Stimulated activated CD8-positive, alpha-beta memory T cell treated with anti-CD3 and anti-CD28 coated beads, Interleukin-2, amount 100 ng/mL, for 48 hours (primary cell): ENCODE measurements around the gene BTBD9.

ENCODE experiments used
- DNase-seq, 2 donors: peaks; one replicate each; pipeline ENCODE4 v3.0.0-alpha.2; 2020; ENCODE audit warnings: low read depth in 2 of 2

The BTBD9 gene

DNA sequence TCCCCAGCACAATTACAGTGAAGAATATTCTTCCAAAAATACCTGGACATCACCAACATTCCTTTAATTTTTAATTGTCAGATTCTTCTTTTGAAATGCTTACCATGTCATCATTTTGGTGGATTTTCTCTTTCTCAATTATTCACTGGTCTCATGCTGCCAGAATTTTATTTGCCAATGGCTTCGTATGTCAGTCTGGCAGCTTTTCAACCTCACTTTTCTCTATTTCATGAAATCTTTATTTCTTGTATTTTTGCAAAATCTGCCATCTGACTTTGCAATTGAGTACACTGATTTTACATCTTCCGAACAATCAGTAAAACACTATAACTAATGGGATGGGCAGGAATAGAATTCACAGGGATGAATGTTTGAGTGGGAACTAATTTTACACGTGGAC is 84.1 kb downstream of the BTBD9 start:
- no peak for DNase-seq

DNA sequence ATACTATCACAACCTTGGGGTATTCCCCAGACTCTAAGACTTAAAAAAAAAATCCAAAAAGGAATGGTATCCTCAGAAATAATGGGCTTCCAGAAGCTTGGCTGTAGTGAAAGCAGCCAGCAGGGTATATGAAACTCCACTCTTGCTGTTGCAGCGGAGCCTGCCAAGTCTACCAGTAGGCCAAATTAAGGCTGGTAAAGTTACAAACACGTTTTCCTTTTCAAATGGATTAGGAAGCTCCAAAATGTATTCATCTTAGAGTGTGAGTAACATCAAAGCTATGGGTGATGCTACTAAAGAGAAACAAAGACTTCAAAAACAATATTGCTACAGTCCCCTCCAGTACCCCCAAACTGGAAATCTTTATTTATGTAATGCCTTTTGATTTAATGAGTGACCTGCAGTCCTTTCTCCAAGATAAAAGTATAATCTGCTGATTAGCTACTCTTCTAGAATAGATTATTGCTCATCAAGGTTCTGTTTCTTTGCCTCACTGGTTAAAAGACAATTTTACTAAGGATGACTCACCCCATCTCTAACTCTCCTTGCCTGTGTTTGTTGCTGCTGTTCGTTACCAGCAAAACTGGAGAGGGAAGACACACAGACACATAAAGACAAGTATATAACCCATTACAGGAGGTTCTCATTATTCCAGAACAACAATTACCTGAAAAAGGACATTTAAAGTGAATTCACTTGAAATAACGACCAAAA is 84.9 kb downstream of the BTBD9 start:
- no peak for DNase-seq

DNA sequence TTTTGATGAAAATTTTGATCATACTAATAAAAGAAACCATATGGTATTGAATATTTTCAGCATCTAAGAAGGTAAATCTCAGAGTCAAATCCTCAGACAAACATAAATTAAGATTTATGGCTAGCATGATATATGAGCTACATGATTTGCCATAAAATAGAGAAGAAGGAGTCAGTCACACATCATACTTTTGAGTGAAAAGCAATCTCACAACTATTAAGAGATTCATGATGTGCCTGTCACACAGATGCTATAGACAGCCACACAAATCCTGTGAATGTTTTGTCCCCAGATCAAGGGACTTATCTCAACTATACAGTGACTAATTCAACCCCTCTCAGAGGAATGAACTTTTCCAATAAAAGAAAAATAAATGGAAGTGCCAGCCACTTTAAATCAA is 85.7 kb downstream of the BTBD9 start:
- DNase-seq: no peak

DNA sequence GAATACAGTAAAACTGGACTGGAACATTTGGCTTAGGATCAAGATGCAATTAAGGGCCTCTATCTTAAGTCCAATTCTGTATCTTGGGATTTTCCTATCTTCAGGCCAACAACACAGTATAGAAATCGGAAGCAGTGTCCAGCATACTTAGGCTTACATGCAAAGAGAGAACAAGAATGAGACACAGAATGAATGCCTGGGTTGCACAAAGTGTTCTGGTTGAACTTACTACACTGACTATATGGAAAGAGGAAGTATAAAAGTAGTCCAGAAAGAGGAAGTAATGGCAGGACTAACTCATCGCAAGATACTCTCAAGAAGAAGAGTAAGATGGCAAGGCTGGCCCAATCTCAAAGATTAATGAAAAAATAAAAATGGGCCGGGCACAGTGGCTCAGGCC is 87.6 kb downstream of the BTBD9 start:
- no peak for DNase-seq

DNA sequence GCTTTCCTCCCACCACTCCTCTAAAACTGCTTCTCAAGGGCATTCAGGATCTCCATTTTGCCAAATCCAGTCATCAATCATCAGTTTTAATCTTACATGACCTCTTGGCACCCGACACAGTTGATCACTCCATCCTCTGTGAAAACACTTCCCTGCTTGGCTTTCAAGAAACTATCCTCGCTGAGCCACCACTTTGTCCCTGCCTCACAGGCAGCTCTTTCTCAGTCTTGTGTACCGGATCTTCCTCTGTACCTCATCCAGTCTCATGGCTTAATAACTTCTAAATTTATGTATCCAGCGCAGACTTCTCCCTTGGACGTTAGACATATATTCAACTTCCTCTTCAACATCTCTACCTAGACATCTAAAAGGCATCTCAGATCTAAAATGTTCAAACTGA is 89.9 kb downstream of the BTBD9 start:
- no peak for DNase-seq

DNA sequence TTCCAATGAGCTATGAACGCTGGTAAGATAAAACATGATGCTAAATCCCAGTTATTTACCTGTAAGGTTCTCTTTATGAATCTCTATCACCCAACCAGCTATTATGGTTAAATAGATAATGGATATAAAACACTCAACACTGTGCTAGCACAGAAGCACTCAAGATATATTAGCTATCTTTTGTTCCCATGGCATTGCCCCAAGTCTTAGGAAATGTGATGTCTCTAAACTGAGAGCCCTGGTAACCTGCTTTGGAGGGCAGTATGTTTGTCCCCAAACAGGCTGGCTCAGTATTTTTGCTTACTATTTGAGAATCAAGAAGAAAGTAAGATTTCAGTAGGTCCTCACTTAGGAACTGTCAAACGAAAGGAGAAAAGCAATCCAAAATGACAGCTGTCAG is 90.5 kb downstream of the BTBD9 start:
- no peak for DNase-seq

GRCh38 chr6:38543022-38543421 is 96.7 kb downstream of the BTBD9 start:
- no peak for DNase-seq

- DNase-seq: no peak
Observed at GRCh38 chr6:38542031-38542430, 97.7 kb downstream of the BTBD9 start.

- DNase-seq: no peak
Observed at GRCh38 chr6:38533064-38533463, 106.7 kb downstream of the BTBD9 start.

DNA sequence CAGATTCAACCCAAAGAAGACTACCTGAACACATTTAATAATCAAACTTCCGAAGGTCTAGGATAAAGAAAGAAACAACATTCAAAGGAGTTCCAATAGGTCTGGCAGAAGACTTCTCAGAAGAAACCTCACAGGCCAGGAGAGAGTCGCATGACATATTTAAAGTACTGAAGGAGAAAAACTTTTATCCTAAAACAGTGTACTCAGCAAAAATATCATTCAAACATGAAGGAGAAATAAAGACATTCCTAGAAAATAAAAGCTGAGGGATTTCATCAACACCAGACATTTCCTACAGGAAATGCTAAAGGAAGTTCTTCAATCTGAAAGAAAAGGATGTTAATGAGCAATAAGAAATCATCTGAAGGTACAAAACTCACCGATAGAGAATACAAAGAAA is 108.6 kb downstream of the BTBD9 start:
- no peak for DNase-seq

GRCh38 chr6:38528196-38528965 is 111.3 kb downstream of the BTBD9 start:
- DNase-seq: no peak

DNA sequence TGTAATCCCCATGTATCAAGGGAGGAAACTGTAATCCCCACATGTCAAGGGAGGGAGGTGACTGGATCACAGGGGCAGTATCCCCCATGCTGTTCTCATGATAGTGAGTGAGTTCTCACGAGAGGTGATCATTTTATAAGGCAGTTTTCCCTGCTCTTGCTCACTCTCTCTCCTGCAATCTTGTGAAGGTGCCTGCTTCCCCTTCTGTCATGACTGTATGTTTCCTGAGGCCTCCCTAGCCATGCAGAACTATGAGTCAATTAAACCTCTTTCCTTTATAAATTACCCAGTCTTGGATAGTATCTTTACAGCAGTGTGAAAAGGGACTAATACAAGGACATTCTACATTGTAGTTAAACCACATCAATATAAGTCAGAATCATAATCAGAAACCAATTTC is 112.4 kb downstream of the BTBD9 start:
- DNase-seq: no peak

DNA sequence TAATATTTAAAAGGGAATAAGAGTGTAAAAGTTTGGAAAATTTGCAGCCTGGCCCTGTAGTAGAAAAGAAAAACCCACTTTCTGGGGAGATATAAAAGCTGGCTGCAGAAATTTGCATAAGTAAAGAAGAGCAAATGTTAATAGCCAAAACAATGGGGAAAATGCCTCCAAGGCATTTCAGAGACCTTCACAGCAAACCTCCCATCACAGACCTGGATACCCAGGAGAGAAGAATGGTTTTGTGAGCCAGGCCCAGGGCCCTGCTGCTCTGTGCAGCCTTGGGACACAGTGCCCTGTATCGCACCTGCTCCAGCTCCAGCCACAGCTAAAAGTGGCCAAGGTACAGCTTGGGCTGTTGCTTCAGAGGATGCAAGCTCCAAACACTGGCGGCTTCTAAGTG is 113.8 kb downstream of the BTBD9 start:
- no peak for DNase-seq

DNA sequence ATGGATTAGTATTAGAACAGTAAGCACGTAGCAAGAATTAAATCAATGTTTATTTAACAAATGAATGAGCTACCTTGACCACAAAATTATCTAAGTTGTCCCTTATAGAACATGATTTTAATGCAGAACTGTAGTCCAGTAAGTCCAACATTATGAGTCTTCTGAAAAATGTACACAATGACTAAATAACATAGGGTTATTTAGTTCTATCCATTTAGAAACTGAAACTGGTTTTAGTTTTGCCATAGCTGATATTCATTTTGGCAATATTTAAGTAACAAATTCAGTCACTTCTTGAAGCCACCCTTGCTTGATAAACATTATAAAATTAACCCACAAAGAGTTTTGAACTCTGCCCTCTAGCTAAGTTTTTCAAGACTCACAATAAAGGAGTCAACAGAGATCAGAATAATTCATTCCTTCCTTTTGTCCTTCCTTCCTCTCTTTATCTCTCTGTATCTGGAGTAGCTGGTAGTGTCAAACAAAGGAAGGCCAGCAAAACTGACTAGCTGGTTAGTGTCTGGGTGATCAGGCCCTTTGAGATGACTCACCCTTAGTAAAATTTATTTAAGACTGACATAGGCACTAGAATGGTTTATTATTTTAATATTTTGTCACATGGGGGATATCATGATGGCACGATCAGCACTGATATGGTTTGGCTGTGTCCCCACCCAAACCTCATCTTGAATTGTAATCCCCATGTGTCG is 115.1 kb downstream of the BTBD9 start:
- DNase-seq: no peak

- DNase-seq: no peak
Observed at GRCh38 chr6:38522322-38522721, 117.4 kb downstream of the BTBD9 start.

DNA sequence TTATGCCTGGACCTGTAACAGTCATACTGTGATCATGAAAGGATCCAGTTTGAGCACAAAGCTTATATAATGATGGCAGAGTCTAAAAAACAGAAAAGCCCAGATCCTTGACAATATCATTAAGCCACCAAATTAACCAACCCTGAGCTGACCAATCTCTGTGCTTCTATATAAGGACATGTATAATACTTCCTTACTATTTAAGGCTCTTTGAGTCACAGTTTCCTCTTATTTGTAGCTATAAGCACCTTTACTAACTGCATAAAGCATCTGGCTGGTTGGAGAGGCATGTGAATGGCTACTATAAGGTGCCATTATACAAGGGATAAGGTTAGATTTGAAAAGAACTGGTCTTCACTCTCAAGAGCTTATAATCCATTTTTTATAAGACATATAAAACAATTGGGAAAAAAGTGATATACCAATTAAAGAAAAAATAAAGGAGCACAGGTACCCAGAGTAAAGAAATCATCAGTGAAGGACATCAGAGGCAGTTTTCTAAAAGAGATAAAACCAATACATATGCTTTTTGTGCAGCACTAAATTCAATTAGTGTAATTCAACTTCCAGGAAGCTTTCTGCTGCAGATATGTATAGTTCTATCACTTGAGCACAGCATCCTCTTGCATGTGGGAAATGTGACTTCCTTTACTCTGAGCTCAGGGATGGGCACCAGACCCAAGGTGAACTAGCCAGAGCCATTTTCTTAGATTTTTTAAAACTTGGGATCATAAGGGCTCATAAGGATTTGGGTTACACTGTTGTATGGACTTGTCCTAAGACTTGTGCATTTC is 121.0 kb downstream of the BTBD9 start:
- no peak for DNase-seq

- no peak for DNase-seq
Observed at GRCh38 chr6:38517005-38517404, 122.7 kb downstream of the BTBD9 start.

DNA sequence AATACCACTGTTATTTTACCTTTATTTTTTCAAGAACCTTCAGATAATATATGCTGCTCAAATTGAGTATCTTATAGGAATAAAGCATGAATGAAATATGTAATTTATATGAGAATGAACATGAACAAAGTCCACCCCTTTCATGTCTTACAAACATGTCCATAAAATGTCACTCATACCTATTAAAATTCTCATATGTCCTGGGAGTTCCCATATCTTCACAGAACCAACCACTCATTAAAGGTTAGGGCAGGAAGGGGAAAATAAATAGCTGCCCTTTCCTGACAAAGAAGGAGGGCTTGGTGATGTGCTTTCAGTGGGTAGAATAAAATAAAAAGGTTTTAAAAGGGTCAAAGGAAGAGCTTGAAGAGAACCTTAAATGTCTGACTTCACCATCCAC is 125.3 kb downstream of the BTBD9 start:
- DNase-seq: no peak

GRCh38 chr6:38512211-38512610 is 127.5 kb downstream of the BTBD9 start:
- no peak for DNase-seq

DNA sequence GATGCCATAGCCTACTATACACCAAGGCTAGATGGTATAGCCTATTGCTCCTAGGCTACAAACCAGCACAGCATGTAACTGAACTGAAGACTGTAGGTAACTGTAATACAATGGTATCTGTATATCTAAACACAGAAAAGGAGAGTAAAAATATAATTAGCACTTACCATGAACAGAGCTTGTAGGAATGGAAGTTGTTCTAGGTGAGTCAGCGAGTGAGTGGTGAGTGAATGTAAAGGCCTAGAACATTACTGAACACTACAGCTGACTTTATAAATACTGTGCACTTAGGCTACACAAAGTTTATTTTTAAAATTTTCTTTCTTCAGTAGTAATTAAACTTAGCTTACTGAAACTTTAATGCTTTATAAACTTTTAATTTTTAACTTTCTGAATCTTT is 129.5 kb downstream of the BTBD9 start:
- no peak for DNase-seq

GRCh38 chr6:38509713-38510112 is 130.0 kb downstream of the BTBD9 start:
- DNase-seq: no peak

DNA sequence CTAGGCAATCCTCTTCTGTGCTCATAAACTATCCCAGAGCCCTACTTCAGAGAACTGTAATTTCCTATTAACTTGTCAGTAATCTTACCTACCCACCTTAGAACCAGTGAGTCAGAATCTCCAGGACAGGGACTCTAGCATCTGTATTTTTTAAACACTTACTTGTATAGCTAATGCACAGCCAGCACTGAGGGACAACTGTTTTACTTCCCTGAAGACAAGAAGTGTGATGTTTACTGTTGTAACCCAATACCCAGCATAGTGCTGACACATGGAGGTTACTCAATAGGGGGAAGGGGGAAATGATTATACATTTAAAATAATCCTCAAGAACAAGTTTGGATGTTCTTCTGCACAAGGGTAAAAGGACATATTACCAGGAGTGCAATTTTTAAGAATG is 130.8 kb downstream of the BTBD9 start:
- DNase-seq: no peak
